Omental fat pad (tissue), 4 donors: ENCODE data around the gene KRTAP9-1. TPM values are rescaled to one million over a fixed set of nuclear protein-coding genes. Genes with fewer than 3 reads are reported as not detected.

Experiments used
- ATAC-seq: fragments of 150-250 bp; one replicate; pipeline ENCODE4 v1.9.1; 2016; ENCODE audit warnings: mild to moderate bottlenecking, moderate library complexity; ENCODE audit not compliant: low FRiP score
- DNase-seq: peaks from one replicate; pipeline ENCODE4 v3.0.0-alpha.2; 2019; ENCODE audit warnings: low spot score
- total RNA-seq, 4 donors: library from RNA; depleted of rRNA; stranded (reverse); fragments of >200 nt; gene quantifications; one replicate each; pipeline ENCODE4 v1.1.0, GENCODE V29; 2016
- TF ChIP-seq, protein P1 (sequence below), 3 donors: fragments of 450-650 bp; IDR thresholded peaks; one replicate each; pipeline ENCODE4 v1.5.1; 2016 to 2017; ENCODE audit warnings: antibody characterized with exemption in 3 of 3, mild to moderate bottlenecking in 3 of 3, moderate library complexity in 2 of 3

The KRTAP9-1 gene
- total RNA-seq, 4 donors from 2014 or later, result not detected

DNA sequence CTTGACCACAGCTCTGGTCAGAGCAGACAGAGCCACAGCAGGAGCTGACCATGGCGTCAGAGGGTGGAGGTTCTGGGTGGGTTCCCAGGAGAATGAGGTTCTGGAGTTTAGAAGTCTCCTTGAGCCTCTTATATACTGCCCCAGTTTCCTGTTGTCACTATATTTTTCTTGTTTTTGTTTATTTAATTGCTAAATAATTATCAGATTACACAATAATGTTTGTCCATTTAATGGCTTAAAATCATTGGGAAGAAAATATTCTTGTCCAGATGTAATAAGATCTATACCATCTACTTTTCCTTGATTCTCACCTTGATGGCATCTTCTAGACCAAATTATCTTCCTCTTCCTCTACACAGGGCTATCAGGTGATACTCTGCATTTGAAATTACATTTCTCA is 21.6 kb upstream of the KRTAP9-1 start, which contains the start of gene KRTAP4-3:
Gene KRTAP4-3, minus strand, starts transcription at position 101 of the 400 bp plus-strand sequence. Its CDS starts 49 bp downstream, at position 52.
- ATAC-seq, result no peak
- DNase-seq, result no peak
- TF ChIP-seq, protein P1, sequence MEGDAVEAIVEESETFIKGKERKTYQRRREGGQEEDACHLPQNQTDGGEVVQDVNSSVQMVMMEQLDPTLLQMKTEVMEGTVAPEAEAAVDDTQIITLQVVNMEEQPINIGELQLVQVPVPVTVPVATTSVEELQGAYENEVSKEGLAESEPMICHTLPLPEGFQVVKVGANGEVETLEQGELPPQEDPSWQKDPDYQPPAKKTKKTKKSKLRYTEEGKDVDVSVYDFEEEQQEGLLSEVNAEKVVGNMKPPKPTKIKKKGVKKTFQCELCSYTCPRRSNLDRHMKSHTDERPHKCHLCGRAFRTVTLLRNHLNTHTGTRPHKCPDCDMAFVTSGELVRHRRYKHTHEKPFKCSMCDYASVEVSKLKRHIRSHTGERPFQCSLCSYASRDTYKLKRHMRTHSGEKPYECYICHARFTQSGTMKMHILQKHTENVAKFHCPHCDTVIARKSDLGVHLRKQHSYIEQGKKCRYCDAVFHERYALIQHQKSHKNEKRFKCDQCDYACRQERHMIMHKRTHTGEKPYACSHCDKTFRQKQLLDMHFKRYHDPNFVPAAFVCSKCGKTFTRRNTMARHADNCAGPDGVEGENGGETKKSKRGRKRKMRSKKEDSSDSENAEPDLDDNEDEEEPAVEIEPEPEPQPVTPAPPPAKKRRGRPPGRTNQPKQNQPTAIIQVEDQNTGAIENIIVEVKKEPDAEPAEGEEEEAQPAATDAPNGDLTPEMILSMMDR (IDR thresholded peaks at IDR 0.05), result no peak

DNA sequence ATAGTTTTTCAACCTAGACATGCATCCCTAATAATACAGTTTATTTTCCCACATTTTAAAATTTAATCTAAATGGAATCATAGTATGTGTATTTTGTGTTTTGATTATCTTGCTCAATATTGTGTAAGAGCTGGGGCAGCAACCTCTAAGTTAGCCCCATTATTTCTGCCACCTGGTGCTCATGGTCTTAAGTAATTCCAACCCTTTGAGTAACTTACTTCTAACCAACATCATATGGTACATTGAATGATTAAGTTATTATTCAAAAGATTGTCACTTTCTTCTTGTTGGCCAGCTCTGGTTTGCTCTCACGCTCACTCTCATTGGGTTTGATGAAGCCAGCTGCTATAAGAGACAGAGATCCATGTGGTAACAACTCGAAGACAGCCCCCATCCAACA is 17.8 kb upstream of the KRTAP9-1 start:
- DNase-seq (no peak), ATAC-seq (no peak)
- TF ChIP-seq, protein P1 (IDR thresholded peaks at IDR 0.05), result no peak

DNA sequence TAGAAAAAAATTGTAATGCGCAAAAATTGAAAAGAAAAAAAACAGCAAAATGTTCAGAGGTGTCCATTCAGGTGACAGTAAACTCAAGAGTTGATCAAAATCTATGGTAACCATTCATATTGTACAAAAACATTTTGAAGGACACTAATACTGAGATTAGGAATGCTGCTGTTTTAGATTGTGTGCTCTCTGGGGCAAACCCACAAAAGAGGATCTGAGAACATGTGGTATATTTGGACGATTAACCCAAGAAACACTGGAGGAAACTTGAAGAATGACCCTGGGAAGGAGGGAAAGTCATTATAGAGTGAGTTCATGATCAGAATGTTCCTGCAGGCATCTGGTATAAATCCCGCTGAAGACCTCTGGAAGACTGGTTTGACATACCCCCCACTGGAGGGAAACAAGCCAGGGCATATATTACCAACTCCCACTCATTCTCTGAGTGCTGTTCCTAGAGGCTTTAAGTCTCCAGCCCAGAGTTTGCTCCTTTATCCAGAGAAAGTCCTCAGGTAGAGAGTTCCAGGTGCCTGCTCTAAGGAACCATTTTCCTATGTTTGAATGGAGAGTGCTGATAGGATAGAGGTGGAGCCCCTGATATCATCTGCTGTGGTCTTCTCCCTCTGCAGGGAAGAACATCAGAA is 12.8 kb upstream of the KRTAP9-1 start:
- no peak for DNase-seq
- ATAC-seq, result no peak
- TF ChIP-seq, protein P1 (IDR thresholded peaks at IDR 0.05), result no peak

DNA sequence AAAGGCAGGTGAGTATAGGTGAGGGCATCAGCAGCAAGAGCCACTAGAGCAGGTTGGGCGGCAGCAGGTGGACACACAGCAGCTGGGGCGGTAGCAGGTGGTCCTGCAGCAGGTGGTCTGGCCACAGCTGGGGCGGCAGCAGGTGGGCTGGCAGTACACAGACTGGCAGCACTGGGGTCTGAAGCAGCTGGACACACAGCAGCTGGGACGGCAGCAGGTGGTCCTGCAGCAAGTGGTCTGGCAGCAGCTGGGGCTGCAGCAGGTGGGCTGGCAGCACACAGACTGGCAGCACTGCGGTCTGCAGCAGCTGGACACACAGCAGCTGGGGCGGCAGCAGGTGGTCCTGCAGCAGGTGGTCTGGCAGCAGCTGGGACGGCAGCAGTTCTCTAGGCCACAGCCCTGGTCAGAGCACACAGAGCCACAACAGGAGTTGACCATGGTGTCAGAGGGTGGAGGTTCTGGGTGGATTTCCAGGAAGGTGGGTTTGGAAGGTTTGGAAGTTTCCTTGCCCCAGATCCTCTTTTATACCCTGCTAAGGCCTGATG is 11.9 kb upstream of the KRTAP9-1 start, which contains the start of gene KRTAP4-2:
Gene KRTAP4-2, minus strand, starts transcription at position 495 of the 545 bp plus-strand sequence. Its CDS starts 57 bp downstream, at position 438.
- no peak for DNase-seq
- TF ChIP-seq, protein P1 (IDR thresholded peaks at IDR 0.05), result no peak
- no peak for ATAC-seq

DNA sequence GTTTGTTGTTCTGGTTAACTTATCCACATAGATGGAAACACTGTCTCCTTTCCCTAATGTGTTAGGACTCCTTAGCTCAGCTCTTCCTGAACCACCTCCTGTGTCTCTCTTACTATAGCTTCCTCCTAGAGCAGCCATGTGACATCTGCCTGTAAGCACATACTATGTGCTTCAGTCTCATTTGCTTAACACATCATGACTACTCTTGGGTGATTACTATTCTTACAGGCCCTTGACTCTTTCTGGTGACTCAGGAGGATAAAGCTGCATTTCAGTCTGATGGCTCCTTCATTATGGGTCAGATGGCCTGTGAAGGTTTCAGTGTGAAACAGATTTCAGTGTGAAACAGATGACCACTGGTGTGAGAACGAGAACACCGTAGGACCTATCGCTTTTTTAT is 11.3 kb upstream of the KRTAP9-1 start:
- TF ChIP-seq, protein P1 (IDR thresholded peaks at IDR 0.05), result no peak
- no peak for DNase-seq
- no peak for ATAC-seq

DNA sequence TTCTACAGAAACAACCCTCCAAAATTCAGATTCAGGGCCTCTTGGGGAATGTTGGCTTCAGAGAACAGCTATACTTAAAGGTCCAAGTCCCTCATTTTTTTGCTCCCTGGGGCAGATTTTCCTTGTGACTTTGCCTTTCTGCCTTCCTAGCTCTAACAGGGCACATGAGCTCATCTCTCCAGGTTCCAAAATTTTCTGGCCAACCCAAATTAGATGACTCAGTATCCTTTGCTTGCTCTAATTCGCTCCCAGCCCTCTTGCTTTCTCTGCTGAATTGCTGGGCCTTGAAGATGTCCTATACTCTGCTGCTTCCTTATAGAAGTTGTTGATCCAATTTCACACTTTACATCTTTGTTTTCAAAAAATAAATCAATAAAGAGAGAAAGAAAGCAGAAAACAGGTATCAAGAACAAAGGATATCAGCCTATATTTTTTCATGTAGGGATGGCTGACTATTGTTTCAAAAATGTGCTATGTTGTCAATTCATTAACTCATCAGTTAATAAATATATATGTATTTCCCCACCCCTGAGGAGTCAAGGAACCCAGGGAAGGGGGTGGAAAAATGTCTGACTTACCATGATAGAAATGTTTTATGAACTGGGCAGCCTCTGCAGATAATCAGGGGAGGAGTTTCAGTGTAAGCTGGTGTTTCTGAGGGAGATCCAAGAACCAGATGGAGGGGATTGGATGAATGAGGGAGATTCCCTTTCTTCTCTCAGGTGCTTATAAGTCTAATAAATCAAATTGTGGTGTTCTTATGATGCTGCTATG is 10.7 kb upstream of the KRTAP9-1 start:
- no peak for ATAC-seq
- DNase-seq, result no peak
- TF ChIP-seq, protein P1 (IDR thresholded peaks at IDR 0.05), result no peak
